ENCODE results near the gene L3MBTL4. TPM values are rescaled to one million over a fixed set of nuclear protein-coding genes. Genes with fewer than 3 reads are reported as not detected.
"Not testable (repeated sequence)": the region's sequence is repeated elsewhere in the genome, so short reads cannot be mapped to it uniquely, and the experiment has no call there.

The L3MBTL4 gene
- total and polyA plus RNA-seq, 10 of the 15 experiments (the other 5 are each of a cell fraction or from before 2014, with no cell fraction given), result 1.3 to 8.7 (median 3.8) TPM

DNA sequence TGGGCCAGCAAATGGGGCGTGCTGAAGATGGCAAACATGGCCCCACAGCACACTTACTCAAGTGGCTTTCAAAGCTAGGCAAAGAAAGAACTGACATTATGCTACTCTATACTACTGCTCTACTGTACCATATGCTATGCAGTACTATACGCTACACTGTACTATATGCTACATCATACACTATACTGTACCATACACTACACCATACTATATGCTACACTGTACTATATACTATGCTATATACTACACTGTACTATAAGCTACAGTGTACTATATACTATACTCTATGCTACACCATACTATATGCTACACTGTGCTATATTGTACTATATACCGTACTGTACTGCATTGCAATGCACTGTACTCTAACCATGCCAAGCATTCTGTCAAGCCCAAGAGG, 275.7 kb downstream of the L3MBTL4 start (continued):
- TF ChIP-seq, protein P1, sequence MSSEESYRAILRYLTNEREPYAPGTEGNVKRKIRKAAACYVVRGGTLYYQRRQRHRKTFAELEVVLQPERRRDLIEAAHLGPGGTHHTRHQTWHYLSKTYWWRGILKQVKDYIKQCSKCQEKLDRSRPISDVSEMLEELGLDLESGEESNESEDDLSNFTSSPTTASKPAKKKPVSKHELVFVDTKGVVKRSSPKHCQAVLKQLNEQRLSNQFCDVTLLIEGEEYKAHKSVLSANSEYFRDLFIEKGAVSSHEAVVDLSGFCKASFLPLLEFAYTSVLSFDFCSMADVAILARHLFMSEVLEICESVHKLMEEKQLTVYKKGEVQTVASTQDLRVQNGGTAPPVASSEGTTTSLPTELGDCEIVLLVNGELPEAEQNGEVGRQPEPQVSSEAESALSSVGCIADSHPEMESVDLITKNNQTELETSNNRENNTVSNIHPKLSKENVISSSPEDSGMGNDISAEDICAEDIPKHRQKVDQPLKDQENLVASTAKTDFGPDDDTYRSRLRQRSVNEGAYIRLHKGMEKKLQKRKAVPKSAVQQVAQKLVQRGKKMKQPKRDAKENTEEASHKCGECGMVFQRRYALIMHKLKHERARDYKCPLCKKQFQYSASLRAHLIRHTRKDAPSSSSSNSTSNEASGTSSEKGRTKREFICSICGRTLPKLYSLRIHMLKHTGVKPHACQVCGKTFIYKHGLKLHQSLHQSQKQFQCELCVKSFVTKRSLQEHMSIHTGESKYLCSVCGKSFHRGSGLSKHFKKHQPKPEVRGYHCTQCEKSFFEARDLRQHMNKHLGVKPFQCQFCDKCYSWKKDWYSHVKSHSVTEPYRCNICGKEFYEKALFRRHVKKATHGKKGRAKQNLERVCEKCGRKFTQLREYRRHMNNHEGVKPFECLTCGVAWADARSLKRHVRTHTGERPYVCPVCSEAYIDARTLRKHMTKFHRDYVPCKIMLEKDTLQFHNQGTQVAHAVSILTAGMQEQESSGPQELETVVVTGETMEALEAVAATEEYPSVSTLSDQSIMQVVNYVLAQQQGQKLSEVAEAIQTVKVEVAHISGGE (CRISPR knock-in tag; IDR thresholded peaks at IDR 0.05), result no peak

DNA sequence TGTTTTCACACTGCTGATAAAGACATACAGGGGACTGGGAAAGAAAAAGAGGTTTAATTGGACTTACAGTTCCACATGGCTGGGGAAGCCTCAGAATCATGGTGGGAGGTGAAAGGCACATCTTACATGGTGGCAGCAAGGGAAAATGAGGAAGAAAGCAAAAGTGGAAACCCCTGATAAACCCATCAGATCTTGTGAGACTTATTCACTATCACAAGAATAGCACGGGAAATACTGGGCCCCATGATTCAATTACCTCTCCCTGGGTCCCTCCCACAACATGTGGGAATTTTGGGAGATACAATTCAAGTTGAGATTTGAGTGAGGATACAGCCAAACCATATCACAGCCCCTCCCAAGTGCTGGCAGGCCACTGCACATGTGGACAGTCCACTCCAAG, 278.8 kb downstream of the L3MBTL4 start:
- POLR2A ChIA-PET; H3K4me3 ChIP-seq; in situ Hi-C loops (cut with MboI); H3K4me2 ChIP-seq (ENCODE audit: control insufficient read depth, insufficient read depth); FAIRE-seq; ATAC-seq; H3K27ac ChIP-seq (ENCODE audit: control insufficient read depth, insufficient read depth); DNase-seq (ENCODE audit: low read depth, low spot score); H3K36me3 ChIP-seq (ENCODE audit: control insufficient read depth in 2 of 2, insufficient read depth in 2 of 2, low read length in 1 of 2); H2AFZ ChIP-seq (ENCODE audit: control insufficient read depth, low read depth, low read length); H3K4me1 ChIP-seq (ENCODE audit: control insufficient read depth, insufficient read depth, low read length); H3K79me2 ChIP-seq (ENCODE audit: control insufficient read depth, insufficient read depth, low read length); intact Hi-C loops (cut with micrococcal nuclease; ENCODE audit: unreplicated experiment); H3K9me3 ChIP-seq (replicated peaks; ENCODE audit: control insufficient read depth, insufficient read depth, low read length); BruUV-seq (replicated peaks); RAD21 ChIA-PET (ENCODE audit: unreplicated experiment); SMC1A ChIA-PET (ENCODE audit: uncharacterized antibody, unreplicated experiment); CTCF ChIA-PET; H4K20me1 ChIP-seq (ENCODE audit: control insufficient read depth, insufficient read depth); H3K9ac ChIP-seq (ENCODE audit: control insufficient read depth, insufficient read depth, low read length); H3K27me3 ChIP-seq (replicated peaks in 1 of 2; ENCODE audit: control insufficient read depth in 2 of 2, insufficient read depth in 2 of 2, low read length in 1 of 2): not testable (repeated sequence)
- 0% methylated on average over 1 of the region's 1 CpG for WGBS (ENCODE audit: insufficient coverage, insufficient replicate concordance, low lambda C conversion rate, missing lambda C conversion rate)

DNA sequence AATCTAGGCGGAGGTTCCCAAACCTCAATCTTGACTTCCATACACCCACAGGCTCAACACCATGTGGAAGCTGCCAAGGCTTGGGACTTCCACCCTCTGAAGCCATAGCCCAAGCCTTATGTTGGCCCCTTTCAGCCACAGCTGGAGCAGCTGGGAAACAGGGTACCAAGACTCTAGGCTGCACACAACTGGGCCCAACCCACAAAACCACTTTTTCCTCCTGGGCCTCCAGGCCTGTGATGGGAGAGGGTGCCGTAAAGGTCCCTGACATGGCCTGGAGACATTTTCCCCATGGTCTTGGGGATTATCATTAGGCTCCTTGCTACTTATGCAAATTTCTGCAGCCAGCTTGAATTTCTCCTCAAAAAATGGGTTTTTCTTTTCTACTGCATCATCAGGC, 279.7 kb downstream of the L3MBTL4 start:
- H2AFZ ChIP-seq (ENCODE audit: control insufficient read depth, low read depth, low read length); in situ Hi-C loops (cut with MboI); ATAC-seq; H3K79me2 ChIP-seq (ENCODE audit: control insufficient read depth, insufficient read depth, low read length); RAD21 ChIA-PET (ENCODE audit: unreplicated experiment); H3K4me3 ChIP-seq; DNase-seq (ENCODE audit: low read depth, low spot score); FAIRE-seq; H3K36me3 ChIP-seq (ENCODE audit: control insufficient read depth in 2 of 2, insufficient read depth in 2 of 2, low read length in 1 of 2); H3K4me2 ChIP-seq (ENCODE audit: control insufficient read depth, insufficient read depth); SMC1A ChIA-PET (ENCODE audit: uncharacterized antibody, unreplicated experiment); CTCF ChIA-PET; intact Hi-C loops (cut with micrococcal nuclease; ENCODE audit: unreplicated experiment); H3K4me1 ChIP-seq (ENCODE audit: control insufficient read depth, insufficient read depth, low read length); H4K20me1 ChIP-seq (ENCODE audit: control insufficient read depth, insufficient read depth); H3K27ac ChIP-seq (ENCODE audit: control insufficient read depth, insufficient read depth); POLR2A ChIA-PET; BruUV-seq (replicated peaks); H3K27me3 ChIP-seq (replicated peaks in 1 of 2; ENCODE audit: control insufficient read depth in 2 of 2, insufficient read depth in 2 of 2, low read length in 1 of 2); H3K9ac ChIP-seq (ENCODE audit: control insufficient read depth, insufficient read depth, low read length); H3K9me3 ChIP-seq (replicated peaks; ENCODE audit: control insufficient read depth, insufficient read depth, low read length): not testable (repeated sequence)
- WGBS (ENCODE audit: insufficient coverage, insufficient replicate concordance, low lambda C conversion rate, missing lambda C conversion rate), result 46% methylated on average over 2 of the region's 2 CpGs
